ENCODE data around the gene DDX28. TPM values are rescaled to one million over a fixed set of nuclear protein-coding genes. Genes with fewer than 3 reads are reported as not detected.

DDX28 gene
- total RNA-seq, 2 donors from 2014 or later = 5.4 to 5.8 TPM

GRCh38 chr16:68069511-68070248 is 46.6 kb upstream of the DDX28 start:
- no peak for DNase-seq (ENCODE audit: low spot score)
- Histone ChIP-seq H3K4me1 (ENCODE audit: control insufficient read depth in 1 of 2, low read depth in 2 of 2) (peaks cover 6 to 20% of the 10 kb centered on the region in 2 donors), H3K9me3 (no peaks in the 10 kb centered on the region), H3K27me3 (replicated peaks; ENCODE audit: insufficient read depth) (no peaks in the 10 kb centered on the region), H3K27ac (no peak overlapping the region), H3K4me3 (no peak overlapping the region), H3K36me3 (peaks cover 27% of the 10 kb centered on the region)
- no peak for ATAC-seq (ENCODE audit: insufficient number of reproducible peaks, low FRiP score, low read depth)
- TF ChIP-seq CTCF (IDR thresholded peaks at IDR 0.05) = no peak

GRCh38 chr16:68068926-68069325 is 45.9 kb upstream of the DDX28 start:
- TF ChIP-seq CTCF (IDR thresholded peaks at IDR 0.05) = no peak
- Histone ChIP-seq H3K9me3 (no peaks in the 10 kb centered on the region), H3K27ac (no peak overlapping the region), H3K27me3 (replicated peaks; ENCODE audit: insufficient read depth) (no peaks in the 10 kb centered on the region), H3K36me3 (peaks cover 21% of the 10 kb centered on the region), H3K4me3 (no peak overlapping the region), H3K4me1 (ENCODE audit: control insufficient read depth in 1 of 2, low read depth in 2 of 2) (peaks cover 13 to 28% of the 10 kb centered on the region in 2 donors)
- ATAC-seq (ENCODE audit: insufficient number of reproducible peaks, low FRiP score, low read depth) = no peak
- DNase-seq (ENCODE audit: low spot score) = no peak

GRCh38 chr16:68066763-68067162 is 43.7 kb upstream of the DDX28 start:
- Histone ChIP-seq H3K4me3 (no peak overlapping the region), H3K27me3 (replicated peaks; ENCODE audit: insufficient read depth) (no peaks in the 10 kb centered on the region), H3K36me3 (peaks cover 15% of the 10 kb centered on the region), H3K27ac (peak overlapping the region; percentile 85 to 88), H3K9me3 (no peaks in the 10 kb centered on the region), H3K4me1 (ENCODE audit: control insufficient read depth in 1 of 2, low read depth in 2 of 2) (peaks cover 15 to 30% of the 10 kb centered on the region in 2 donors)
- no peak for TF ChIP-seq CTCF (IDR thresholded peaks at IDR 0.05)
- DNase-seq (ENCODE audit: low spot score) (no peak), ATAC-seq (ENCODE audit: insufficient number of reproducible peaks, low FRiP score, low read depth) (no peak)

- no peaks in the 10 kb centered on the region for H3K9me3 ChIP-seq
- peak overlapping the region; percentile 85 to 88 for H3K27ac ChIP-seq
- no peaks in the 10 kb centered on the region for H3K27me3 ChIP-seq (replicated peaks; ENCODE audit: insufficient read depth)
- TF ChIP-seq CTCF (IDR thresholded peaks at IDR 0.05) = no peak
- H3K4me3 ChIP-seq = no peak overlapping the region
- no peak for DNase-seq (ENCODE audit: low spot score)
- H3K4me1 ChIP-seq (ENCODE audit: control insufficient read depth in 1 of 2, low read depth in 2 of 2) = peaks cover 15 to 30% of the 10 kb centered on the region in 2 donors
- peaks cover 12% of the 10 kb centered on the region for H3K36me3 ChIP-seq
- ATAC-seq (ENCODE audit: insufficient number of reproducible peaks, low FRiP score, low read depth) = peak; percentile 63
These were observed 42.8 kb upstream of the DDX28 start for GRCh38 chr16:68065716-68066305.

- Histone ChIP-seq H3K4me3 (no peak overlapping the region), H3K27me3 (replicated peaks; ENCODE audit: insufficient read depth) (no peaks in the 10 kb centered on the region), H3K36me3 (peaks cover 5% of the 10 kb centered on the region), H3K9me3 (no peaks in the 10 kb centered on the region), H3K4me1 (ENCODE audit: control insufficient read depth in 1 of 2, low read depth in 2 of 2) (peaks cover 15 to 30% of the 10 kb centered on the region in 2 donors), H3K27ac (peak overlapping the region; percentile 85 to 88)
- TF ChIP-seq CTCF (IDR thresholded peaks at IDR 0.05) = peak; percentile 61
- peak; percentile 80 for ATAC-seq (ENCODE audit: insufficient number of reproducible peaks, low FRiP score, low read depth)
- no peak for DNase-seq (ENCODE audit: low spot score)
These were observed 41.8 kb upstream of the DDX28 start for GRCh38 chr16:68064791-68065365.

All from thoracic aorta (tissue), 2 donors.